ENCODE data around the gene EHD2.

- TF ChIP-seq CTCF (IDR thresholded peaks at IDR 0.05; ENCODE audit: borderline replicate concordance, extremely low read depth, low read length, poor library complexity, severe bottlenecking): no peak
- TF ChIP-seq EZH2 (IDR thresholded peaks at IDR 0.05; ENCODE audit: borderline replicate concordance, low read depth, low read length, severe bottlenecking): no peak
Observed at GRCh38 chr19:47766359-47766620, 53.1 kb downstream of the EHD2 start.

All from DND-41 (cell line).